HEK293 (cell line): ENCODE data around the gene ZBP1.

Experiments used
- AEBP2 ChIP-seq: fragments of 450-650 bp; formaldehyde crosslinking; IDR thresholded peaks from 2 replicates; pipeline ENCODE4 v1.5.1; 2016; ENCODE audit warnings: missing biosample characterization, missing genetic modification characterization, borderline replicate concordance
- GLI4 ChIP-seq: fragments of 450-650 bp; formaldehyde crosslinking; IDR thresholded peaks from 2 replicates; pipeline ENCODE4 v1.5.1; 2016; ENCODE audit warnings: missing biosample characterization, missing genetic modification characterization
- INSM2 ChIP-seq: fragments of 450-650 bp; formaldehyde crosslinking; IDR thresholded peaks from 2 replicates; pipeline ENCODE4 v1.5.1; 2016; ENCODE audit warnings: missing biosample characterization, missing genetic modification characterization
- YY1 ChIP-seq: fragments of 450-650 bp; formaldehyde crosslinking; IDR thresholded peaks from 2 replicates; pipeline ENCODE4 v1.5.1; 2018; ENCODE audit warnings: missing biosample characterization, missing genetic modification characterization
- ZBTB1 ChIP-seq: fragments of 450-650 bp; formaldehyde crosslinking; IDR thresholded peaks from 2 replicates; pipeline ENCODE4 v1.5.1; 2016; ENCODE audit warnings: missing biosample characterization, missing genetic modification characterization
- ZFP37 ChIP-seq: fragments of 450-650 bp; formaldehyde crosslinking; IDR thresholded peaks from 2 replicates; pipeline ENCODE4 v1.5.1; 2016; ENCODE audit warnings: missing biosample characterization, missing genetic modification characterization
- ZNF138 ChIP-seq: fragments of 450-650 bp; formaldehyde crosslinking; IDR thresholded peaks from 2 replicates; pipeline ENCODE4 v1.5.1; 2016; ENCODE audit warnings: missing biosample characterization, missing genetic modification characterization, borderline replicate concordance
- ZNF24 ChIP-seq: fragments of 450-650 bp; formaldehyde crosslinking; IDR thresholded peaks from 2 replicates; pipeline ENCODE4 v1.5.1; 2016; ENCODE audit warnings: missing biosample characterization, missing genetic modification characterization
- ZNF311 ChIP-seq: fragments of 450-650 bp; formaldehyde crosslinking; IDR thresholded peaks from 2 replicates; pipeline ENCODE4 v1.5.1; 2017; ENCODE audit warnings: missing biosample characterization, missing genetic modification characterization, borderline replicate concordance
- ZNF768 ChIP-seq: fragments of 450-650 bp; formaldehyde crosslinking; IDR thresholded peaks from 2 replicates; pipeline ENCODE4 v1.5.1; 2018; ENCODE audit warnings: missing biosample characterization, mild to moderate bottlenecking, missing genetic modification characterization
- TF ChIP-seq, protein P1 (sequence below): fragments of 450-650 bp; formaldehyde crosslinking; IDR thresholded peaks from 2 replicates; pipeline ENCODE4 v1.5.1; 2016; ENCODE audit warnings: missing biosample characterization, missing genetic modification characterization

- no peak for TF ChIP-seq AEBP2 (tag by site-specific recombination)
- TF ChIP-seq, protein P1, sequence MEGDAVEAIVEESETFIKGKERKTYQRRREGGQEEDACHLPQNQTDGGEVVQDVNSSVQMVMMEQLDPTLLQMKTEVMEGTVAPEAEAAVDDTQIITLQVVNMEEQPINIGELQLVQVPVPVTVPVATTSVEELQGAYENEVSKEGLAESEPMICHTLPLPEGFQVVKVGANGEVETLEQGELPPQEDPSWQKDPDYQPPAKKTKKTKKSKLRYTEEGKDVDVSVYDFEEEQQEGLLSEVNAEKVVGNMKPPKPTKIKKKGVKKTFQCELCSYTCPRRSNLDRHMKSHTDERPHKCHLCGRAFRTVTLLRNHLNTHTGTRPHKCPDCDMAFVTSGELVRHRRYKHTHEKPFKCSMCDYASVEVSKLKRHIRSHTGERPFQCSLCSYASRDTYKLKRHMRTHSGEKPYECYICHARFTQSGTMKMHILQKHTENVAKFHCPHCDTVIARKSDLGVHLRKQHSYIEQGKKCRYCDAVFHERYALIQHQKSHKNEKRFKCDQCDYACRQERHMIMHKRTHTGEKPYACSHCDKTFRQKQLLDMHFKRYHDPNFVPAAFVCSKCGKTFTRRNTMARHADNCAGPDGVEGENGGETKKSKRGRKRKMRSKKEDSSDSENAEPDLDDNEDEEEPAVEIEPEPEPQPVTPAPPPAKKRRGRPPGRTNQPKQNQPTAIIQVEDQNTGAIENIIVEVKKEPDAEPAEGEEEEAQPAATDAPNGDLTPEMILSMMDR (tag by site-specific recombination) = no peak
- no peak for TF ChIP-seq ZNF768 (tag by site-specific recombination)
- TF ChIP-seq INSM2 (tag by site-specific recombination) = no peak
- no peak for TF ChIP-seq GLI4 (tag by site-specific recombination)
- no peak for TF ChIP-seq ZNF138 (tag by site-specific recombination)
- TF ChIP-seq ZNF24 (tag by site-specific recombination) = no peak
- no peak for TF ChIP-seq ZNF311 (tag by site-specific recombination)
- TF ChIP-seq ZFP37 (tag by site-specific recombination) = no peak
- no peak for TF ChIP-seq ZBTB1
- TF ChIP-seq YY1 (tag by site-specific recombination) = no peak
These were observed 33.8 kb downstream of the ZBP1 start for GRCh38 chr20:57586370-57586793.
